WERI-Rb-1 (cell line): ENCODE results near the gene B4GALT5.

ENCODE experiments used
- DNase-seq: peaks from one replicate; pipeline ENCODE4 v3.0.0-alpha.2; 2020
- H3K27ac ChIP-seq: fragments of 250-450 bp; sonication (Bioruptor Pico); 2 replicates; pipeline ENCODE4 v1.5.1; 2020; ENCODE audit warnings: mild to moderate bottlenecking, moderate library complexity
- H3K27me3 ChIP-seq: fragments of 250-450 bp; sonication (Bioruptor Pico); 2 replicates; pipeline ENCODE4 v1.5.1; 2021; ENCODE audit warnings: mild to moderate bottlenecking, low read depth, moderate library complexity; ENCODE audit not compliant: insufficient read depth, severe bottlenecking
- H3K36me3 ChIP-seq: fragments of 250-450 bp; sonication (Bioruptor Pico); 2 replicates; pipeline ENCODE4 v1.5.1; 2020; ENCODE audit warnings: mild to moderate bottlenecking, moderate library complexity
- H3K4me3 ChIP-seq: 2 replicates; pipeline ENCODE4 v1.5.1; 2011; ENCODE audit warnings: low read depth, mild to moderate bottlenecking, control low read depth, low read length
- H3K9me3 ChIP-seq: fragments of 250-450 bp; sonication (Bioruptor Pico); 2 replicates; pipeline ENCODE4 v1.5.1; 2021; ENCODE audit warnings: mild to moderate bottlenecking, moderate library complexity; ENCODE audit not compliant: severe bottlenecking
- CTCF ChIP-seq: IDR thresholded peaks from 2 replicates; pipeline ENCODE4 v1.5.1; 2011; ENCODE audit warnings: low read depth, mild to moderate bottlenecking, control low read depth, inconsistent platforms, low read length

B4GALT5 gene

GRCh38 chr20:49701241-49701790 lies 12.4 kb downstream of the B4GALT5 start:
- Histone ChIP-seq H3K36me3 (no peaks in the 10 kb centered on the region; the same call in 1 of the 2 replicates), H3K27ac (no peak overlapping the region), H3K9me3 (no peaks in the 10 kb centered on the region), H3K4me3 (no peak overlapping the region), H3K27me3 (no peaks in the 10 kb centered on the region)
- TF ChIP-seq CTCF: no peak
- no peak for DNase-seq

- no peaks in the 10 kb centered on the region for H3K9me3 ChIP-seq
- no peaks in the 10 kb centered on the region for H3K27me3 ChIP-seq
- DNase-seq: no peak
- no peak overlapping the region for H3K4me3 ChIP-seq
- no peak for TF ChIP-seq CTCF
- H3K27ac ChIP-seq: no peak overlapping the region
- H3K36me3 ChIP-seq: no peaks in the 10 kb centered on the region; the same call in 1 of the 2 replicates
Measured at GRCh38 chr20:49700411-49701185, 13.1 kb downstream of the B4GALT5 start.

GRCh38 chr20:49699200-49699992 lies 14.3 kb downstream of the B4GALT5 start:
- Histone ChIP-seq H3K27ac (no peak overlapping the region), H3K36me3 (no peaks in the 10 kb centered on the region; the same call in 1 of the 2 replicates), H3K9me3 (no peaks in the 10 kb centered on the region), H3K4me3 (no peak overlapping the region), H3K27me3 (no peaks in the 10 kb centered on the region)
- TF ChIP-seq CTCF: no peak
- DNase-seq: no peak

GRCh38 chr20:49698477-49698876 lies 15.2 kb downstream of the B4GALT5 start:
- Histone ChIP-seq H3K27ac (no peak overlapping the region), H3K9me3 (no peaks in the 10 kb centered on the region), H3K4me3 (no peak overlapping the region), H3K27me3 (no peaks in the 10 kb centered on the region), H3K36me3 (no peaks in the 10 kb centered on the region; the same call in 1 of the 2 replicates)
- no peak for TF ChIP-seq CTCF
- DNase-seq: no peak

- Histone ChIP-seq H3K9me3 (no peaks in the 10 kb centered on the region), H3K27ac (no peak overlapping the region), H3K4me3 (no peak overlapping the region), H3K27me3 (no peaks in the 10 kb centered on the region), H3K36me3 (no peaks in the 10 kb centered on the region; the same call in 1 of the 2 replicates)
- no peak for TF ChIP-seq CTCF
- no peak for DNase-seq
Measured at GRCh38 chr20:49697071-49697470, 16.6 kb downstream of the B4GALT5 start.
